K562 (cell line): Measurements from ENCODE around the gene DNASE2. TPM values are rescaled to one million over a fixed set of nuclear protein-coding genes. Genes with fewer than 3 reads are reported as not detected.

Experiments
- ATAC-seq: fragments of 200-7000 bp; cut with Tn5 transposase; 3 replicates; pipeline ENCODE4 v1.9.1; 2020; ENCODE audit warnings: moderate library complexity
- BruUV-seq: library from RNA; stranded (reverse); fragments of 400-500 nt; replicated peaks from 2 replicates; lab custom pipeline; 2021; lab: Mats Ljungman, UMichigan
- CTCF ChIA-PET: fragments of 300-600 bp; formaldehyde crosslinking; extraction: SDS; loops from one replicate; lab custom pipeline; 2021; ENCODE audit warnings: low intra/inter-chr PET ratio; lab: Yijun Ruan, JAX
- POLR2A ChIA-PET: fragments of 300-600, 350-650 bp; sonication (Branson Sonifier 250); formaldehyde crosslinking; extraction: SDS; loops from one replicate; lab custom pipeline; 2021; ENCODE audit warnings: antibody characterized with exemption, inconsistent platforms; lab: Yijun Ruan, JAX
- DNase-seq, 4 experiments: peaks; one replicate each; pipeline versions ENCODE4 v3.0.0 to v3.0.0-alpha.2; 2011 to 2018; ENCODE audit warnings: low spot score in 3 of 4, mixed read lengths in 3 of 4; ENCODE audit errors: extremely low read depth in 1 of 4
- FAIRE-seq: peaks from 2 replicates; lab custom pipeline; 2011; peaks lifted over from hg19 to GRCh38; lab: Jason Lieb, UNC
- H2AFZ ChIP-seq: 2 replicates; pipeline ENCODE4 v1.6.0; 2011; ENCODE audit warnings: low read depth, low read length, control low read depth, inconsistent platforms
- H3K27ac ChIP-seq: fragments of 200-600 bp; 3 replicates; pipeline ENCODE4 v1.8.0; 2011; ENCODE audit warnings: low read depth, mild to moderate bottlenecking, control low read depth, inconsistent platforms, low read length, moderate library complexity, mixed read lengths; ENCODE audit errors: extremely low read depth
- H3K27me3 ChIP-seq, 2 experiments: fragments of 300-600 bp in 1 of 2; 2 replicates in 1 of 2; 3 replicates in 1 of 2; pipeline versions ENCODE4 v1.6.0 to v1.8.0; 2011; ENCODE audit warnings: inconsistent platforms in 2 of 2, low read length in 2 of 2, mild to moderate bottlenecking in 1 of 2, mixed read lengths in 1 of 2, moderate library complexity in 1 of 2; ENCODE audit not compliant: control insufficient read depth in 2 of 2, insufficient read depth in 2 of 2
- H3K36me3 ChIP-seq: fragments of 300-600 bp; 3 replicates; pipeline ENCODE4 v1.8.0; 2011; ENCODE audit warnings: mild to moderate bottlenecking, low read length, inconsistent platforms; ENCODE audit not compliant: control insufficient read depth, insufficient read depth
- H3K4me1 ChIP-seq, 2 experiments: fragments of 200-600 bp in 1 of 2; replicated peaks in 1 of 2; 2 replicates in 1 of 2; 3 replicates in 1 of 2; pipeline versions ENCODE4 v1.5.1 to v1.8.0; 2011; ENCODE audit warnings: inconsistent platforms in 2 of 2, low read length in 2 of 2, mild to moderate bottlenecking in 1 of 2, mixed read lengths in 1 of 2, moderate library complexity in 1 of 2; ENCODE audit not compliant: control insufficient read depth in 2 of 2, insufficient read depth in 2 of 2
- H3K4me2 ChIP-seq: 2 replicates; pipeline ENCODE4 v1.6.1; 2011; ENCODE audit warnings: low read length, control low read depth, inconsistent platforms, mixed read lengths; ENCODE audit not compliant: insufficient read depth
- H3K4me3 ChIP-seq: fragments of 200-600 bp; sonication (generic), shearing (Covaris generic); 2 replicates; pipeline ENCODE4 v1.5.1; 2016; ENCODE audit warnings: control low read depth, inconsistent platforms
- H3K79me2 ChIP-seq: fragments of 200-600 bp; 3 replicates; pipeline ENCODE4 v1.8.0; 2011; ENCODE audit warnings: low read length, inconsistent platforms; ENCODE audit not compliant: control insufficient read depth, insufficient read depth
- H3K9ac ChIP-seq, 2 experiments: 2 replicates each; pipeline versions ENCODE4 v1.6.0 to v1.6.1; 2011; ENCODE audit warnings: low read depth in 2 of 2, low read length in 2 of 2, control low read depth in 1 of 2, inconsistent platforms in 1 of 2, mild to moderate bottlenecking in 1 of 2, mixed read lengths in 1 of 2; ENCODE audit not compliant: insufficient read depth in 1 of 2
- H3K9me1 ChIP-seq: one replicate; pipeline ENCODE4 v1.6.0; 2011; ENCODE audit warnings: inconsistent platforms, mild to moderate bottlenecking, low read length, moderate library complexity; ENCODE audit not compliant: control insufficient read depth, insufficient read depth
- H3K9me3 ChIP-seq: replicated peaks from 2 replicates; pipeline ENCODE4 v1.5.1; 2011; ENCODE audit warnings: low read depth, low read length, inconsistent platforms; ENCODE audit not compliant: control insufficient read depth, insufficient read depth
- H4K20me1 ChIP-seq: replicated peaks from 2 replicates; pipeline ENCODE4 v1.6.1; 2011; ENCODE audit warnings: low read length, inconsistent platforms, mixed read lengths; ENCODE audit not compliant: control insufficient read depth, insufficient read depth
- CREBBP ChIP-seq: IDR thresholded peaks from one replicate; pipeline ENCODE4 v1.6.1; 2012; ENCODE audit warnings: low read depth, mild to moderate bottlenecking, control low read depth, inconsistent platforms, low read length
- GABPA ChIP-seq: fragments of 200-800 bp; sonication (Bioruptor generic); conservative IDR thresholded peaks from 2 replicates; pipeline ENCODE4 v1.6.1; 2016; ENCODE audit warnings: low read depth, missing genetic modification characterization, missing compliant biosample characterization
- IRF2 ChIP-seq: sonication (generic); formaldehyde crosslinking; IDR thresholded peaks from 2 replicates; pipeline ENCODE4 v1.8.1; 2022; ENCODE audit warnings: mild to moderate bottlenecking, missing genetic modification reagents
- MIER1 ChIP-seq: fragments of 450-650 bp; IDR thresholded peaks from 2 replicates; pipeline ENCODE4 v1.6.1; 2016; ENCODE audit warnings: antibody characterized with exemption, mild to moderate bottlenecking, low read depth
- NRF1 ChIP-seq, 2 experiments: fragments of 450-650 bp; IDR thresholded peaks in 1 of 2; conservative IDR thresholded peaks in 1 of 2; 2 replicates each; pipeline ENCODE4 v1.6.1; 2014; ENCODE audit warnings: mild to moderate bottlenecking in 2 of 2
- PTRF ChIP-seq: fragments of 450-650 bp; IDR thresholded peaks from 2 replicates; pipeline ENCODE4 v1.6.1; 2016; ENCODE audit warnings: mild to moderate bottlenecking, missing genetic modification characterization, missing compliant biosample characterization
- STAG1 ChIP-seq: sonication (generic); formaldehyde crosslinking; IDR thresholded peaks from 2 replicates; pipeline ENCODE4 v1.5.0; 2020; ENCODE audit warnings: missing genetic modification reagents, borderline replicate concordance
- ZBTB7A ChIP-seq: IDR thresholded peaks from 2 replicates; pipeline ENCODE4 v1.6.1; 2011; ENCODE audit warnings: low read depth, mild to moderate bottlenecking, low read length, moderate library complexity, borderline replicate concordance; ENCODE audit not compliant: control insufficient read depth
- ZNF121 ChIP-seq: sonication (generic); formaldehyde crosslinking; conservative IDR thresholded peaks from 2 replicates; pipeline ENCODE4 v1.8.0; 2022; ENCODE audit warnings: missing genetic modification reagents
- WGBS: fragments of 100-300 bp; shearing (Covaris generic); methylation state at CpG from one replicate; pipeline ENCODE4 v1.1.6; 2016; ENCODE audit warnings: low coverage, mixed read lengths; ENCODE audit not compliant: insufficient coverage; ENCODE audit errors: missing lambda C conversion rate; 5-methylcytosine and 5-hydroxymethylcytosine counted together
- in situ Hi-C: fragments of 300-500 bp; cut with MboI; formaldehyde crosslinking; loops from 4 replicates; pipeline ENCODE4 v1.15.0; 2018; ENCODE audit warnings: inconsistent platforms, mixed read lengths
- intact Hi-C: fragments of 100-400 bp; cut with micrococcal nuclease; formaldehyde crosslinking; loops from 2 replicates; pipeline ENCODE4 v1.14.2; 2022
- polyA plus RNA-seq, 8 experiments: library from polyadenylated mRNA; depleted of rRNA in 4 of 8; stranded (reverse) in 5 of 8; unstranded in 3 of 8; fragments of >200 nt; fragmentation: Nextera tagmentation in 2 of 8; fragmentation: Illumina TruSeq in 1 of 8; extraction: Ambion mirVana in 2 of 8; extraction: Trizol in 1 of 8; gene quantifications; 2 replicates each; pipeline versions ENCODE4 v1.2.1 to v1.2.3, GENCODE V29; 2011 to 2014; ENCODE audit warnings: inconsistent platforms in 1 of 8, missing spikeins in 1 of 8
- total RNA-seq, 7 experiments: library from RNA; depleted of rRNA in 6 of 7; stranded (reverse); fragments of >200 nt in 6 of 7; fragmentation: Illumina TruSeq in 2 of 7; extraction: Trizol in 2 of 7; gene quantifications; 2 replicates each; pipeline versions ENCODE4 v1.2.1 to v1.2.3, GENCODE V29; 2011 to 2021; ENCODE audit warnings: low replicate concordance in 1 of 7
- TF ChIP-seq, protein P1 (sequence below), 2 experiments: fragments of 450-650 bp in 1 of 2; sonication (generic) in 1 of 2; formaldehyde crosslinking; conservative IDR thresholded peaks; 2 replicates each; pipeline versions ENCODE4 v1.4.0 to v1.8.1; 2020 to 2022; ENCODE audit warnings: mild to moderate bottlenecking in 1 of 2, missing genetic modification reagents in 1 of 2
- TF ChIP-seq, protein P2 (sequence below): fragments of 450-650 bp; IDR thresholded peaks from 2 replicates; pipeline ENCODE4 v1.6.1; 2016; ENCODE audit warnings: low read depth

DNASE2 gene
- total and polyA plus RNA-seq, 9 of the 15 experiments (the other 6 are each of a cell fraction or from before 2014, with no cell fraction given): 4.4 to 27.0 (median 20.2) TPM

DNA sequence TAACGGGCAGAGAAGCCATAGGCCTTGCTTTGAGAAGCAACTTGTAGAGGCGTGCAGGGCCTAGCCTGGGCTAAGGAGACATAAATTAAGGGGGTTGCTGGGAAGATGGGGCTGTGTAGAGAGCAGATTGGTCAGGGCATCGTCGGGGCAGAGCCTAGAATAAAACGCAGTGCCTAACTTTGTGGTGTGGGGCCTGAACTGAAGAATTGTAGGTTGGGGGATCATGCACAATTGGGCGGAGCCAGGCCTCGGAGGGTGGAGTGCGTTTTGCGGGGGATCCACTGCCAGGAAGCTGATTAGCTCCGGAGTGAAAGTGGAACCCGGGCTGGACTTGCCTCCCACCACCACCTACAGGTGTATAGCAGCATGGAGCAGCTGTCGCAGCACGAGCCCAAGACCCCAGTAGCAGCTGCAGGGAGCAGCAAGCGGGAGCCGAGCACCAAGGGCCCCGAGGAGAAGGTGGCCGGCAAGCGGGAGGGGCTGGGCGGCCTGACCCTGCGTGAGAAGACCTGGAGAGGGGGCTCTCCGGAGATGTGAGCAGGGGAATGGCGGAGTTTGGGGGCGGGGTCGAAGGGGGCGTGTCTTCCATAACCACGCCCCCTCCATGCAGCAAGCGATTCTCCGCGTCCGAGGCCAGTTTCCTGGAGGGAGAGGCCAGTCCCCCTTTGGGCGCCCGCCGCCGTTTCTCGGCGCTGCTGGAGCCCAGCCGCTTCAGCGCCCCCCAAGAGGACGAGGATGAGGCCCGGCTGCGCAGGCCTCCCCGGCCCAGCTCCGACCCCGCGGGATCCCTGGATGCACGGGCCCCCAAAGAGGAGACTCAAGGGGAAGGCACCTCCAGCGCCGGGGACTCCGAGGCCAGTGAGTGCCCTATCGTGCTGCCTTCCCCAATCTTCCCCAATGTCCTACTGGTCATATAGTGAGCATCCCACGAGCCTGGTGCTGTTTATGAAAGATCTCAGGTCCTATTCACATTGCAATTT lies 13.8 kb downstream of the DNASE2 start:
- WGBS: 1% methylated on average over 39 of the region's 51 CpGs
- intact Hi-C loops (no loop called here), in situ Hi-C loops (no loop called here)
- Histone ChIP-seq H3K9ac (peak overlapping the region; percentile 32 to 88), H3K9me1 (no peaks in the 10 kb centered on the region), H3K4me1 (peaks cover 8 to 42% of the 10 kb centered on the region in 2 experiments; a peak in 4 of 5 replicates), H3K27me3 (no peaks in the 10 kb centered on the region), H3K27ac (peak overlapping the region; percentile 51), H3K36me3 (no peaks in the 10 kb centered on the region), H3K4me2 (peak overlapping the region; percentile 95), H3K9me3 (no peaks in the 10 kb centered on the region), H4K20me1 (no peaks in the 10 kb centered on the region; the same call in 1 of the 2 replicates), H3K79me2 (no peaks in the 10 kb centered on the region), H2AFZ (peak overlapping the region; percentile 98), H3K4me3 (peak overlapping the region; percentile 54)
- no TSS peak for BruUV-seq
- ChIA-PET POLR2A (interaction anchor here (0.6 kb wide), 1 partner anchor 507 kb away, joined by 4 read pairs; no protein-coding TSS in a partner anchor), CTCF (interaction anchor here (0.6 kb wide), 1 partner anchor 83 kb away, joined by 6 read pairs; no protein-coding TSS in a partner anchor)
- FAIRE-seq: peak; percentile 59
- DNase-seq: peak; percentile 92 to 95 (median 92)
- ATAC-seq: peak; percentile 90
- TF ChIP-seq STAG1 (CRISPR knock-in tag) (no peak), GABPA (tag) (no peak), CREBBP (no peak), ZBTB7A (peak; percentile 81; the same call in 1 of the 2 replicates), IRF2 (CRISPR knock-in tag) (no peak), NRF1 (conservative IDR thresholded peaks at IDR 0.05 in 1 of 2, IDR thresholded peaks at IDR 0.05 in 1 of 2) (peak; percentile 77 to 82), PTRF (tag) (no peak), ZNF121 (CRISPR knock-in tag) (no peak), MIER1 (no peak)
- TF ChIP-seq, protein P1, sequence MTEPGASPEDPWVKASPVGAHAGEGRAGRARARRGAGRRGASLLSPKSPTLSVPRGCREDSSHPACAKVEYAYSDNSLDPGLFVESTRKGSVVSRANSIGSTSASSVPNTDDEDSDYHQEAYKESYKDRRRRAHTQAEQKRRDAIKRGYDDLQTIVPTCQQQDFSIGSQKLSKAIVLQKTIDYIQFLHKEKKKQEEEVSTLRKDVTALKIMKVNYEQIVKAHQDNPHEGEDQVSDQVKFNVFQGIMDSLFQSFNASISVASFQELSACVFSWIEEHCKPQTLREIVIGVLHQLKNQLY (CRISPR knock-in tag; conservative IDR thresholded peaks at IDR 0.05): no peak
- TF ChIP-seq, protein P2, sequence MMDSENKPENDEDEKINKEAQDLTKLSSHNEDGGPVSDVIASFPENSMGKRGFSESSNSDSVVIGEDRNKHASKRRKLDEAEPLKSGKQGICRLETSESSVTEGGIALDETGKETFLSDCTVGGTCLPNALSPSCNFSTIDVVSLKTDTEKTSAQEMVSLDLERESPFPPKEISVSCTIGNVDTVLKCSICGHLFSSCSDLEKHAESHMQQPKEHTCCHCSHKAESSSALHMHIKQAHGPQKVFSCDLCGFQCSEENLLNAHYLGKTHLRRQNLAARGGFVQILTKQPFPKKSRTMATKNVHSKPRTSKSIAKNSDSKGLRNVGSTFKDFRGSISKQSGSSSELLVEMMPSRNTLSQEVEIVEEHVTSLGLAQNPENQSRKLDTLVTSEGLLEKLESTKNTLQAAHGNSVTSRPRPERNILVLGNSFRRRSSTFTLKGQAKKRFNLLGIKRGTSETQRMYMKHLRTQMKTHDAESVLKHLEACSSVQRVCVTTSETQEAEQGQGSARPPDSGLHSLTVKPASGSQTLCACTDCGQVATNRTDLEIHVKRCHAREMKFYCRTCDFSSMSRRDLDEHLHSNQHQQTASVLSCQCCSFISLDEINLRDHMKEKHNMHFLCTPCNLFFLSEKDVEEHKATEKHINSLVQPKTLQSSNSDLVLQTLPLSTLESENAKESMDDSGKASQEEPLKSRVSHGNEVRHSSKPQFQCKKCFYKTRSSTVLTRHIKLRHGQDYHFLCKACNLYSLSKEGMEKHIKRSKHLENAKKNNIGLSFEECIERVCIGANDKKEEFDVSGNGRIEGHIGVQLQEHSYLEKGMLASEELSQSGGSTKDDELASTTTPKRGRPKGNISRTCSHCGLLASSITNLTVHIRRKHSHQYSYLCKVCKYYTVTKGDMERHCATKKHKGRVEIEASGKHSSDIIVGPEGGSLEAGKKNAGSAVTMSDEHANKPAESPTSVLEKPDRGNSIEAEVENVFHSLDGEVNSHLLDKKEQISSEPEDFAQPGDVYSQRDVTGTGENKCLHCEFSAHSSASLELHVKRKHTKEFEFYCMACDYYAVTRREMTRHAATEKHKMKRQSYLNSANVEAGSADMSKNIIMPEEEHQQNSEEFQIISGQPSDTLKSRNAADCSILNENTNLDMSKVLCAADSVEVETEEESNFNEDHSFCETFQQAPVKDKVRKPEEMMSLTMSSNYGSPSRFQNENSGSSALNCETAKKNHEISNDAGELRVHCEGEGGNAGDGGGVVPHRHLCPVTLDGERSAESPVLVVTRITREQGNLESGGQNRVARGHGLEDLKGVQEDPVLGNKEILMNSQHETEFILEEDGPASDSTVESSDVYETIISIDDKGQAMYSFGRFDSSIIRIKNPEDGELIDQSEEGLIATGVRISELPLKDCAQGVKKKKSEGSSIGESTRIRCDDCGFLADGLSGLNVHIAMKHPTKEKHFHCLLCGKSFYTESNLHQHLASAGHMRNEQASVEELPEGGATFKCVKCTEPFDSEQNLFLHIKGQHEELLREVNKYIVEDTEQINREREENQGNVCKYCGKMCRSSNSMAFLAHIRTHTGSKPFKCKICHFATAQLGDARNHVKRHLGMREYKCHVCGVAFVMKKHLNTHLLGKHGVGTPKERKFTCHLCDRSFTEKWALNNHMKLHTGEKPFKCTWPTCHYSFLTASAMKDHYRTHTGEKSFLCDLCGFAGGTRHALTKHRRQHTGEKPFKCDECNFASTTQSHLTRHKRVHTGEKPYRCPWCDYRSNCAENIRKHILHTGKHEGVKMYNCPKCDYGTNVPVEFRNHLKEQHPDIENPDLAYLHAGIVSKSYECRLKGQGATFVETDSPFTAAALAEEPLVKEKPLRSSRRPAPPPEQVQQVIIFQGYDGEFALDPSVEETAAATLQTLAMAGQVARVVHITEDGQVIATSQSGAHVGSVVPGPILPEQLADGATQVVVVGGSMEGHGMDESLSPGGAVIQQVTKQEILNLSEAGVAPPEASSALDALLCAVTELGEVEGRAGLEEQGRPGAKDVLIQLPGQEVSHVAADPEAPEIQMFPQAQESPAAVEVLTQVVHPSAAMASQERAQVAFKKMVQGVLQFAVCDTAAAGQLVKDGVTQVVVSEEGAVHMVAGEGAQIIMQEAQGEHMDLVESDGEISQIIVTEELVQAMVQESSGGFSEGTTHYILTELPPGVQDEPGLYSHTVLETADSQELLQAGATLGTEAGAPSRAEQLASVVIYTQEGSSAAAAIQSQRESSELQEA: no peak
